ENCODE data around the gene COLEC11. TPM values are rescaled to one million over a fixed set of nuclear protein-coding genes. Genes with fewer than 3 reads are reported as not detected.
A peak's percentile ranks its signal among the peaks of the same experiment; 100 is the strongest.

The COLEC11 gene
- total and polyA plus RNA-seq, 10 donors: 0.64 to 8.0 (median 3.1) TPM

DNA sequence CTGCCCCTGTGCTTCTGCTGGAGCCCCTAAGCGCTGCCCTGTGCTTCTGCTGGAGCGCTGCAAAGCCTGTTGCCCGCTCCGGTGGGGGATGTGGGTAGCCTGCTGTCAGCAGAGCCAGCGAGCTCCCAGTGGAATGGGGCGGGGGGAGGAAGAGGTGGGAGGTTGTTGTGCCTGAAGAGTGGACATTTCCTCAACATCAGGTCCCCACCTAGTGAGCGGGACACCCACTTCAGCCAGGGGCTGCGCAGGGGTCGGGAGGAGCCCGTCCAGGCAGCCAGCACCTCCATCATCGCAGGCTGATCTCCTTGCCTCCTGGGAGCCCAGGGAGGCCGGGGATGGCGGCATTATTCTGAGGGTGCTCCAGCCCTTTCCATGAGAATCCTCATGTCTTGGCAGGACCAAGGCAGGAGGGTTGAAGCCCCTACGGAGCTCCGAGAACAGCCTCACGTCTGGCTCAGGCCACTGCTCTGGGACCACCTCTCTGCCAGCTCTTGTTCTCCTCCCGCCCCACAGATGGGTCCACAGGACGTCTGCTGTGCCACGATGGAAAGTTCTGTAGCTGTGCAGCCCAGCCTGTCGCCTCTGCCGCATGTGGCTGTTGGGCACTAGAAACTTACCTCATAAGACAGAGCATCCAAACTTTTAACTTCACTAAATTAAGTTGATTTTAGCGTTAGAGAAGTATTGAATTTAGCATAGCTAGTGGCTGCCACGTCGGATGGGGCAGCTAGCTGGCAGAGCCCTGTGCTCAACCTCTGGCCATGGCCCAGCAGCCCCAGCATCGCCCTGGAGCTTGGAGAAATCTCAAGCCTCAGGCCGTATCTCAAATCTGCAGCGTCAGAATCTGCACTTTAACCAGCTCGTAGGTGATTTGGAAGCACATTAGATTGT, 61.2 kb downstream of the COLEC11 start:
- peaks cover 0 to 13% (median 0%) of the 10 kb centered on the region in 7 donors for H3K27me3 ChIP-seq (replicated peaks in 1 of 7)
- no peak for DNase-seq
- TF ChIP-seq POLR2A (IDR thresholded peaks at IDR 0.05) (no peak), POLR2AphosphoS5 (IDR thresholded peaks at IDR 0.05) (no peak)
- TF ChIP-seq, protein P1, sequence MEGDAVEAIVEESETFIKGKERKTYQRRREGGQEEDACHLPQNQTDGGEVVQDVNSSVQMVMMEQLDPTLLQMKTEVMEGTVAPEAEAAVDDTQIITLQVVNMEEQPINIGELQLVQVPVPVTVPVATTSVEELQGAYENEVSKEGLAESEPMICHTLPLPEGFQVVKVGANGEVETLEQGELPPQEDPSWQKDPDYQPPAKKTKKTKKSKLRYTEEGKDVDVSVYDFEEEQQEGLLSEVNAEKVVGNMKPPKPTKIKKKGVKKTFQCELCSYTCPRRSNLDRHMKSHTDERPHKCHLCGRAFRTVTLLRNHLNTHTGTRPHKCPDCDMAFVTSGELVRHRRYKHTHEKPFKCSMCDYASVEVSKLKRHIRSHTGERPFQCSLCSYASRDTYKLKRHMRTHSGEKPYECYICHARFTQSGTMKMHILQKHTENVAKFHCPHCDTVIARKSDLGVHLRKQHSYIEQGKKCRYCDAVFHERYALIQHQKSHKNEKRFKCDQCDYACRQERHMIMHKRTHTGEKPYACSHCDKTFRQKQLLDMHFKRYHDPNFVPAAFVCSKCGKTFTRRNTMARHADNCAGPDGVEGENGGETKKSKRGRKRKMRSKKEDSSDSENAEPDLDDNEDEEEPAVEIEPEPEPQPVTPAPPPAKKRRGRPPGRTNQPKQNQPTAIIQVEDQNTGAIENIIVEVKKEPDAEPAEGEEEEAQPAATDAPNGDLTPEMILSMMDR (IDR thresholded peaks at IDR 0.05 in 8 of 11, conservative IDR thresholded peaks at IDR 0.05 in 3 of 11): no peak
- no peaks in the 10 kb centered on the region for H3K36me3 ChIP-seq
- H3K27ac ChIP-seq: peak overlapping the region in 5 of 8 donors; percentile 63 to 78 (median 74)
- H3K9me3 ChIP-seq: no peaks in the 10 kb centered on the region
- 76 to 88% (median 81%) methylated on average over 23 to 28 of the region's 28 CpGs for WGBS, 5 donors
- intact Hi-C loops (cut with DNase I; ENCODE audit: low total_unique reads): no loop called here
- H3K4me1 ChIP-seq: peaks cover 10 to 59% (median 33%) of the 10 kb centered on the region in 6 donors
- no peak overlapping the region for H3K4me3 ChIP-seq

DNA sequence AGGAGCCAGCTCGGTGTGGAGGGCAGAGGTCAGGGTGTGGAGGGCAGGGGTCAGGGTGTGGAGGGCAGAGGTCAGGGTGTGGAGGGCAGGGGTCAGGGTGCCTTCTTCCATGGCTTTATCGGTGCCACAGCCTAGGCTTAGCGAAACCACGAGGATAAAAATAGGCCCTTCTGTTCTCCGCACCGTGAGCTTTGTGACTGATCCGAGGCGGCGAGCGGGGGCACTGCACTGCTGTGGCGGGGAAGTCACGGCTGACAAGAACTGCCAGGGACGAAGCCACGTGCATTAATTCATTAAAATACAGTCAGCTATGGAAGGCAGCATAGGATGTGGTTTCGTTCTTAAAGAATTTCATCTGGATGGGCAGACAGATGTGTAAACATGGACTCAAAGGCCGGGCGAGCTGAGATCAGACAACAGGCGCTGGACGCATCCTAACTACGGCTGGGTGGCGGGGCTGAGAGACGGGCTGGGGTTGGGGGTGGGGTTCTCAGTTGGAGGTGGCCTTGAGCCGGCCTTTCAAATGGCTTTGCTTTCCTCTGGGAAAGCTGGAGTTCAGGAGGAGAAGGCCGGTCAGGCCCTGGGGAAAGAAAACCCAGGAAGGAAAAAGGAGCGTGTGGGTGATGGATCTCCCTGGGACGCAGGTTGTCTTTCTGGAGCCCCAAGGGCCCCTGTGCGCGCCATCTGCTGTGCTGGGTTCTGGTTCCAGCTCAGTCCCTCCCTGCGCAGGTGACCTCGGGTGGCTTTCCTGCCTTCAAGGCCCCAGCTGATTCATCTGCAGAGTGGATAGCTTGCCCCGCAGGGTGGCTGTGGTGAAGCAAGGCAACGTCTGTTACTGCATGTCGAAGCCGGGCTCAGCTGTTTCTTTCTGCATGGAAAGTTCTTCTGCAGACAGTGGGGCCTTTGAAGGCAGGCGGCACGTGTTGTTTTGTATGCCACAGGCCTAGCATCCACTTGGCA, 62.1 kb downstream of the COLEC11 start:
- H3K27ac ChIP-seq: peak overlapping the region; percentile 36 to 78 (median 64)
- no peak for DNase-seq
- TF ChIP-seq, protein P1 (IDR thresholded peaks at IDR 0.05 in 8 of 11, conservative IDR thresholded peaks at IDR 0.05 in 3 of 11): no peak
- TF ChIP-seq POLR2AphosphoS5 (IDR thresholded peaks at IDR 0.05) (peak; percentile 36 to 79 (median 47)), POLR2A (IDR thresholded peaks at IDR 0.05) (no peak)
- no peaks in the 10 kb centered on the region for H3K9me3 ChIP-seq
- intact Hi-C loops (cut with DNase I; ENCODE audit: low total_unique reads): no loop called here
- WGBS, 5 donors: 49 to 80% (median 66%) methylated on average over 35 to 36 of the region's 36 CpGs
- no peak overlapping the region for H3K4me3 ChIP-seq
- no peaks in the 10 kb centered on the region for H3K36me3 ChIP-seq
- peaks cover 0 to 6% (median 0%) of the 10 kb centered on the region in 7 donors for H3K27me3 ChIP-seq (replicated peaks in 1 of 7)
- H3K4me1 ChIP-seq: peaks cover 3 to 55% (median 28%) of the 10 kb centered on the region in 6 donors

DNA sequence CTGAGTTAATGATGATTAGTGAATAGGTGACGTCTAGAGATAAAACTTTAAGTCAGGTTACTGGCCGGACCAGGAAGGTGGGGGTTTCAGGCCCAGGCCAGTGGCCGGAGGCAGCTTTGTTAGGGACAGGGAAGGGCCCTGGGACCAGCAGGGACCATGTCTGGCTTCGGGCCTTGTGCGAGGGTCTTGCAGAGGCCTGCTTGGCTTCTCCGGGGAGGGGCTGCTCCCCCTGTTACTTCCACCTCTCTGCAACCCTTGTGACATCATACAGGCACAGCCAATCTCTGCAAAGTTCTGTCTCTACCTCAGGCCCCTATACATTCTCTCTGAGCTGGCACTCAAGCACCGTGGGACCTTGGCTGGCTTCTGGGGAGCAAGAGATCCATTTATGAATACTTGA, 63.0 kb downstream of the COLEC11 start, which contains the start of gene ALLC:
Gene ALLC, plus strand, starts transcription at position 320 of the 400 bp plus-strand sequence. CDS start 12,958 bp downstream, outside the sequence.
- 85 to 96% (median 91%) methylated on average over 7 of the region's 7 CpGs for WGBS, 5 donors
- Histone ChIP-seq H3K4me3 (no peak within 1 kb of the TSS), H3K27me3 (replicated peaks in 1 of 7) (peaks cover 0 to 2% (median 0%) of the 10 kb centered on the region in 7 donors), H3K9me3 (no peaks in the 10 kb centered on the region), H3K36me3 (no peaks in the 10 kb centered on the region), H3K27ac (peak within 1 kb of the TSS; percentile 36 to 78 (median 68)), H3K4me1 (peaks cover 0 to 50% (median 20%) of the 10 kb centered on the region in 6 donors)
- intact Hi-C loops (cut with DNase I; ENCODE audit: low total_unique reads): no loop called here
- no peak for DNase-seq
- TF ChIP-seq, protein P1 (IDR thresholded peaks at IDR 0.05 in 8 of 11, conservative IDR thresholded peaks at IDR 0.05 in 3 of 11): no peak
- TF ChIP-seq POLR2A (IDR thresholded peaks at IDR 0.05) (no peak), POLR2AphosphoS5 (IDR thresholded peaks at IDR 0.05) (no peak)

Data from spleen (tissue), 11 donors.